Right forelimb (tissue), 1 donor: ENCODE data around the gene REX1BD.

Source experiments
- DNase-seq: peaks from one replicate; pipeline ENCODE4 v3.0.0-alpha.2; 2018

REX1BD gene

GRCh38 chr19:18618236-18618635, 29.6 kb downstream of the REX1BD start:
- no peak for DNase-seq

DNA sequence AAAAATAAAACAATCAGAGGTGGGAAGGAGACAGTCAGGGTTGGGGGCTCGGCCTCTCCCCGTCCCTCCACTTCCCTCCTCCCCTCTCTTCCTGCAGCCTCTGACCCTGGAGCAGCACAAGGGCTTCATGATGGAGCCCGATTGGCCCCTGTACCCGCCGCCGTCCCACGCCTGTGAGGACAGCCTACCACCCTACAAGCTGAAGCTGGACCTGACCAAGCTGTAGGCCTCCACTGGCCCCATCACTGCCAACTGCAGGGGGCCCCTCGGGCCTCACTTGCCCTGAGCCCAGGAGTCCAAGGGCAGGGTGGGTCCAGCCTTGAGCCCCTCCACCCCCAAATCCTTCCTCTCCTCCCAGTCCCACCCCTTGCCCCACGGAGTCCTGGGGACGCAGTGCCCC, 31.7 kb downstream of the REX1BD start:
- no peak for DNase-seq

DNA sequence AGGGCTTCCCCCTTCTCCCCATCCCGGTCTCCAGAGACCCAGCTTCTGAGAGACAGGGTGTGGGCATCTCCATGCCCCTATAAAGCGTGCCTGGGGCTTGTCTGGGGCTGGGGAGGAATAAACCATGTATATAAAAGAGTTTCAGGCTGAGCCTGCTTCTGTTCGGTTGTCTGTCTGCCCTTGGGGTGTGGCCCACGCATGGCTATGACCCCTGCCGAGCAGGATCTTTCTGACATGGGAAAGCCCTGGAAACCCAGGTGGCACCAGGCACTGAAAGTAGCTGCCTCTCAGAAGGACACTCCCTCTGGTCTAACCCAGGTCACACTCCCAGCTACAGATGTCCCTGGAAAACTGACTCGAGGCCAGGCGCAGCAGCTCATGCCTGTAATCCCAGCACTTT, 32.3 kb downstream of the REX1BD start:
- no peak for DNase-seq

DNA sequence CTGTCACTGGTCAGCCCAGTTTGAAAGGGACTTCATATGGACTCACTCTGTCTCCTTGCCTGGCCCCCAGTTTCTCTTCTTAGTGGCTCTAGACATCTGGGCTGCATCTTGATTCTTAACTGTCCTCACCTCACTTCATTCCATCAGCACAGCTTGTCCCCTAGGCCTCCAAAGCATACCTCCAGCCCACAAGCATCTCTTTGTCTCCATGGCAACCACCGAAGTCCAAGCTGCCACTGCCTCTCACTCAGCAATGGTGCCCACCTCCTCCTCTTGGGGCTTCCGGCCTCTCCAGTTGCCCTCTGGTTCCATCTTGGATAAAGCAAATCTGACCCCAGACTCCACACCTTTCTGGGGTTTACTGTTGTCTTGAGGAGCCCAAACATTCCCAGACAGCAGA, 38.3 kb downstream of the REX1BD start:
- no peak for DNase-seq

- DNase-seq: no peak
These were observed 40.8 kb downstream of the REX1BD start for GRCh38 chr19:18629166-18630088.

DNA sequence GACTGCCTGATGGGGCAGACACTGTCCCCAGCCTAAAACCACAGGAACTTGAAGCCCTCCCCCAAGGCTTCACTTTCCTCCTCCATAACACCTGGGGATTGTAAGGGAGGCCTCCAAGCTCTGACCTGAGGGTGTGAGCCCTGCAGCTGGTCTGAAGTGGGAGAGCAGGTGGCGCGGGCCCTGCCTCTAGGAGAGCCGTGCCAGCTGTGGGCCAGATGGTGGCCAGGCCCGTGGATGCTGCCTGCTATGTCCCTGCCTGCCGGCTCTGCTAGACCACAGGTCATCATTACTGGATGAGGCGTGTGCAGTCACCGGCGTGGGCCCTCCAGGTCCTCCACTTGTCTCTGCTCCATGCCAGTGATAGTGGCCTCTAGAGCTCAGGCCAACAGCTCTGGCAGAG, 44.7 kb downstream of the REX1BD start:
- no peak for DNase-seq

- DNase-seq: no peak
These were observed 46.2 kb downstream of the REX1BD start for GRCh38 chr19:18634612-18635297.

DNA sequence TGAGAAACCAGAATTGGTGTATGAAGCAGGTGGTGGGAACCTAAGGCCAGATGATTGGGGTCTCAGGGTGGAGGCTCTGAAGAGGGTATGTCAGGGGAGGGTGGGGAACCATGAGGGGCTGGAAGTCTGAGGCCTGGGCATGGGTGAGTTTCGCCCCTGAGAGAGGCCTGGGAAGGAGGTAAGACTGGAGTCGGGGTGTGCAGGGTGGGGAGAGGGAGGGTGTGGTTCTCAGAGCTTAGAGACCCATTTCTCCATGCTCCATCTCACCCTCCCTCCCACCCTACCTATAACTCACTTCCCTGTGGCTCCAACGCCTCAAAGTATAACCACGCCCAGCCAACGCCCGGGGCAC, 47.2 kb downstream of the REX1BD start:
- DNase-seq: no peak

DNA sequence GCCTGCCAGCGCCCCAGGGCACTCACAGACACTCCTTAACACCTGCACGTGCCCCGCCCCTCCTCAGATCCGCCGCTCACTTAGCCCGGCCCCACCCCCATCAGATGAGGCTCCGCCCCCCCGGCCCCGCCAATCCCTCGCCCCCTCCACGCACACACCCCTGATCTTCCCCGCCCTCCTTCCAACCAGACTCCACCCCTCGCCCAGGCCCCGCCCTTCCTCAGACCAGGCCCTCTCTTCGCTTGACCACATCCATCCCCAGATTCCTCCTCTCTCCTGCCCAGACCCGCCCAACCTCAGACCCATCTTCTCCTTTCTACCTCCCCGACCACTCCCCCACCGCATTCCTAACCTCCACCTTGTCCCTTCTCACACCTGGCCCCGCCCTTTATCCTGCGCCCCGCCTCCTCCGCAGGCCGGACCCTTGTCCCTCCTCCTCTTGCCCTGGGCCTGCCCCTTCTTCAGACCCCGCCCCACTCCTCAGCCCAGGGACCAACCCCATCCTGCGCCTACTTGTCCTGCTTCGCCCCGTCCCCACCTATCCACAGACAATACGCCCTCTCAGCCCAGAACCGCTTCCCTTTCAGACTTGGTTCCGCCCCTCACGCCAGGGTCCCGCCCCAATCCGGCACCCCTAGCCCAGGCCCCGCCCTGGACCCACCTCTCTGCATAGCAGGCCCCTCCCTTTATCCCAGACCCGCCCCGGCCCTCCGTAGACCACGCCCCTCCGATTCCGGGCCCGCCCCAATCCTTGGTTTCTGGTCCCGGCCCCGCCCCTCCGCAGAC, 47.8 kb downstream of the REX1BD start:
- peak; percentile 97 for DNase-seq

GRCh38 chr19:18636969-18637629, 48.5 kb downstream of the REX1BD start, which contains the start of gene KLHL26:
KLHL26 (plus strand) TSS chr19:18637028; CDS start chr19:18637055, 27 bp downstream.
- no peak for DNase-seq

- no peak for DNase-seq
These were observed 49.4 kb downstream of the REX1BD start for GRCh38 chr19:18637673-18638630.

- DNase-seq: no peak
These were observed 51.2 kb downstream of the REX1BD start for GRCh38 chr19:18639706-18640243.
